Spleen (tissue), 11 donors: Measurements from ENCODE around the gene DNAJC17. TPM values are rescaled to one million over a fixed set of nuclear protein-coding genes. Genes with fewer than 3 reads are reported as not detected.

ENCODE experiments used
- DNase-seq: peaks from one replicate; pipeline ENCODE4 v3.0.0-alpha.2; 2020
- H3K27ac ChIP-seq, 8 donors: fragments of 200-600 bp; sonication (generic) in 7 of 8; 1 replicate in 4 of 8; 2 replicates in 4 of 8; pipeline versions ENCODE4 v1.5.0 to v1.8.0; 2016 to 2021; ENCODE audit warnings: inconsistent platforms in 4 of 8, mild to moderate bottlenecking in 4 of 8, moderate library complexity in 1 of 8
- H3K27me3 ChIP-seq, 7 donors: fragments of 200-600 bp; sonication (generic) in 6 of 7; replicated peaks in 1 of 7; 1 replicate in 4 of 7; 2 replicates in 3 of 7; pipeline versions ENCODE4 v1.5.0 to v1.8.0; 2016 to 2021; ENCODE audit warnings: inconsistent platforms in 3 of 7, mild to moderate bottlenecking in 1 of 7
- H3K36me3 ChIP-seq, 6 donors: fragments of 200-600 bp; sonication (generic) in 5 of 6; 1 replicate in 4 of 6; 2 replicates in 2 of 6; pipeline versions ENCODE4 v1.5.0 to v1.8.0; 2016 to 2021; ENCODE audit warnings: inconsistent platforms in 2 of 6
- H3K4me1 ChIP-seq, 6 donors: fragments of 200-600 bp; sonication (generic) in 5 of 6; 1 replicate in 3 of 6; 2 replicates in 3 of 6; pipeline versions ENCODE4 v1.5.0 to v1.8.0; 2016 to 2021; ENCODE audit warnings: inconsistent platforms in 3 of 6
- H3K4me3 ChIP-seq, 8 donors: fragments of 200-600 bp; sonication (generic) in 7 of 8; 1 replicate in 4 of 8; 2 replicates in 4 of 8; pipeline versions ENCODE4 v1.5.0 to v1.8.0; 2016 to 2021; ENCODE audit warnings: inconsistent platforms in 4 of 8, mild to moderate bottlenecking in 4 of 8, moderate library complexity in 2 of 8
- H3K9me3 ChIP-seq, 8 donors: fragments of 200-600 bp; sonication (generic) in 7 of 8; 1 replicate in 4 of 8; 2 replicates in 4 of 8; pipeline versions ENCODE4 v1.5.0 to v1.8.0; 2016 to 2021; ENCODE audit warnings: inconsistent platforms in 4 of 8
- CTCF ChIP-seq, 11 experiments: fragments of 200-600 bp in 7 of 11; fragments of 450-650 bp in 4 of 11; sonication (generic) in 4 of 11; IDR thresholded peaks in 8 of 11; conservative IDR thresholded peaks in 3 of 11; 1 replicate in 7 of 11; 2 replicates in 4 of 11; pipeline versions ENCODE4 v1.4.0 to v1.8.0; 2016 to 2021; ENCODE audit warnings: antibody characterized with exemption in 11 of 11, inconsistent platforms in 4 of 11, mild to moderate bottlenecking in 1 of 11
- POLR2A ChIP-seq, 3 donors: fragments of 450-650 bp; IDR thresholded peaks; one replicate each; pipeline ENCODE4 v1.5.1; 2017; ENCODE audit warnings: antibody characterized with exemption in 3 of 3, mild to moderate bottlenecking in 1 of 3
- POLR2AphosphoS5 ChIP-seq, 3 donors: sonication (generic); formaldehyde crosslinking; IDR thresholded peaks; one replicate each; pipeline ENCODE4 v1.5.1; 2017; ENCODE audit warnings: antibody characterized with exemption in 3 of 3
- WGBS, 5 donors: extraction: QIAGEN DNeasy Blood & Tissue Kit in 3 of 5; methylation state at CpG; one replicate each; pipeline versions ENCODE4 v1.1.5 to v1.1.7; 2013 to 2018; 5-methylcytosine and 5-hydroxymethylcytosine counted together
- intact Hi-C: fragments of 100-400 bp; cut with DNase I; formaldehyde crosslinking; loops from one replicate; pipeline ENCODE4 v1.15.0; 2023; ENCODE audit warnings: low total_unique reads
- polyA plus RNA-seq, 3 donors: library from polyadenylated mRNA; stranded (reverse); fragments of 200-250 nt; gene quantifications; one replicate each; pipeline ENCODE4 v1.2.1, GENCODE V29; 2013
- total RNA-seq, 7 donors: library from RNA; depleted of rRNA in 3 of 7; stranded (reverse); fragments of >200 nt in 3 of 7; fragmentation: NEBNext Ultra II Directional in 4 of 7; extraction: Animal tissue kit (Norgen Biotek cat#: 25700) in 4 of 7; gene quantifications; one replicate each; pipeline versions ENCODE4 v1.1.0 to v1.2.1, GENCODE V29; 2016 to 2021
- donor health status: healthy with polysubstance abuse.
- donor health status: DM: no; HTN: no; CAD: no; lungs with moderate emphysema.
- donor health status: DM: no; HTN: no; CAD: no.
- donor health status: Bipolar disorder and iron deficiency.
- donor health status: healthy.
- donor health status: DM: no; HTN: no; CAD: no.
- donor health status: DM: yes; HTN: yes; CAD: no.

Gene DNAJC17
- total and polyA plus RNA-seq, 10 donors = 16.2 to 61.5 (median 44.7) TPM

- Histone ChIP-seq H3K27ac (peak overlapping the region; percentile 70 to 90 (median 82)), H3K4me1 (peaks cover 16 to 43% (median 32%) of the 10 kb centered on the region in 6 donors), H3K9me3 (no peaks in the 10 kb centered on the region), H3K36me3 (peaks cover 3 to 35% (median 21%) of the 10 kb centered on the region in 6 donors), H3K27me3 (no peaks in the 10 kb centered on the region), H3K4me3 (peak overlapping the region; percentile 82 to 96 (median 89))
- DNase-seq = peak; percentile 89
- no peak for TF ChIP-seq POLR2AphosphoS5 (IDR thresholded peaks at IDR 0.05)
- TF ChIP-seq POLR2A (IDR thresholded peaks at IDR 0.05) = no peak
- TF ChIP-seq CTCF (IDR thresholded peaks at IDR 0.05 in 8 of 11, conservative IDR thresholded peaks at IDR 0.05 in 3 of 11) = no peak
- WGBS, 5 donors = 0 to 1% (median 0%) methylated on average over 5 to 22 of the region's 22 CpGs
- intact Hi-C loops = no loop called here
These were observed 52.7 kb downstream of the DNAJC17 start for GRCh38 chr15:40754574-40754882.

GRCh38 chr15:40751745-40752144, 55.5 kb downstream of the DNAJC17 start:
- no peak overlapping the region for H3K4me3 ChIP-seq
- TF ChIP-seq POLR2A (IDR thresholded peaks at IDR 0.05) = no peak
- no peak for TF ChIP-seq CTCF (IDR thresholded peaks at IDR 0.05 in 8 of 11, conservative IDR thresholded peaks at IDR 0.05 in 3 of 11)
- TF ChIP-seq POLR2AphosphoS5 (IDR thresholded peaks at IDR 0.05) = no peak
- H3K27me3 ChIP-seq = no peaks in the 10 kb centered on the region
- no peak for DNase-seq
- WGBS, 5 donors = 94 to 96% (median 95%) methylated on average over 5 to 12 of the region's 12 CpGs
- peaks cover 16 to 57% (median 32%) of the 10 kb centered on the region in 6 donors for H3K4me1 ChIP-seq
- peaks cover 3 to 62% (median 33%) of the 10 kb centered on the region in 6 donors for H3K36me3 ChIP-seq
- no peaks in the 10 kb centered on the region for H3K9me3 ChIP-seq
- H3K27ac ChIP-seq = no peak overlapping the region
- intact Hi-C loops = no loop called here

- TF ChIP-seq POLR2AphosphoS5 (IDR thresholded peaks at IDR 0.05) (no peak), POLR2A (IDR thresholded peaks at IDR 0.05) (no peak)
- WGBS, 5 donors = 93 to 98% (median 95%) methylated on average over 4 of the region's 4 CpGs
- intact Hi-C loops = no loop called here
- Histone ChIP-seq H3K27ac (no peak overlapping the region), H3K27me3 (no peaks in the 10 kb centered on the region), H3K36me3 (peaks cover 3 to 70% (median 33%) of the 10 kb centered on the region in 6 donors), H3K4me1 (peaks cover 16 to 60% (median 32%) of the 10 kb centered on the region in 6 donors), H3K4me3 (no peak overlapping the region), H3K9me3 (no peaks in the 10 kb centered on the region)
- no peak for DNase-seq
These were observed 56.4 kb downstream of the DNAJC17 start for GRCh38 chr15:40750885-40751284.

GRCh38 chr15:40749151-40749630, 58.1 kb downstream of the DNAJC17 start:
- 95 to 100% (median 97%) methylated on average over 4 of the region's 4 CpGs for WGBS, 5 donors
- TF ChIP-seq CTCF (IDR thresholded peaks at IDR 0.05 in 8 of 11, conservative IDR thresholded peaks at IDR 0.05 in 3 of 11) (no peak), POLR2A (IDR thresholded peaks at IDR 0.05) (no peak), POLR2AphosphoS5 (IDR thresholded peaks at IDR 0.05) (no peak)
- no peak overlapping the region for H3K27ac ChIP-seq
- H3K36me3 ChIP-seq = peaks cover 3 to 87% (median 43%) of the 10 kb centered on the region in 6 donors
- H3K4me3 ChIP-seq = no peak overlapping the region
- peaks cover 13 to 56% (median 27%) of the 10 kb centered on the region in 6 donors for H3K4me1 ChIP-seq
- intact Hi-C loops = no loop called here
- no peak for DNase-seq
- H3K9me3 ChIP-seq = no peaks in the 10 kb centered on the region
- H3K27me3 ChIP-seq = no peaks in the 10 kb centered on the region
